NCI-H1436 (cell line): ENCODE measurements around the gene MC4R.

Source experiments
- DNase-seq: peaks from one replicate; lab custom pipeline; 2025; lab: John Stamatoyannopoulos, UW

The MC4R gene

GRCh38 chr18:60327880-60328279 is 44.7 kb downstream of the MC4R start:
- DNase-seq = no peak

- no peak for DNase-seq
Observed at GRCh38 chr18:60322591-60322990, 50.0 kb downstream of the MC4R start.
